ENCODE results near the gene STK17A. TPM values are rescaled to one million over a fixed set of nuclear protein-coding genes. Genes with fewer than 3 reads are reported as not detected.
"Not testable (repeated sequence)": the region's sequence is repeated elsewhere in the genome, so short reads cannot be mapped to it uniquely, and the experiment has no call there.

STK17A gene
- total RNA-seq, 1 donor from 2014 or later = 23.8 TPM

DNA sequence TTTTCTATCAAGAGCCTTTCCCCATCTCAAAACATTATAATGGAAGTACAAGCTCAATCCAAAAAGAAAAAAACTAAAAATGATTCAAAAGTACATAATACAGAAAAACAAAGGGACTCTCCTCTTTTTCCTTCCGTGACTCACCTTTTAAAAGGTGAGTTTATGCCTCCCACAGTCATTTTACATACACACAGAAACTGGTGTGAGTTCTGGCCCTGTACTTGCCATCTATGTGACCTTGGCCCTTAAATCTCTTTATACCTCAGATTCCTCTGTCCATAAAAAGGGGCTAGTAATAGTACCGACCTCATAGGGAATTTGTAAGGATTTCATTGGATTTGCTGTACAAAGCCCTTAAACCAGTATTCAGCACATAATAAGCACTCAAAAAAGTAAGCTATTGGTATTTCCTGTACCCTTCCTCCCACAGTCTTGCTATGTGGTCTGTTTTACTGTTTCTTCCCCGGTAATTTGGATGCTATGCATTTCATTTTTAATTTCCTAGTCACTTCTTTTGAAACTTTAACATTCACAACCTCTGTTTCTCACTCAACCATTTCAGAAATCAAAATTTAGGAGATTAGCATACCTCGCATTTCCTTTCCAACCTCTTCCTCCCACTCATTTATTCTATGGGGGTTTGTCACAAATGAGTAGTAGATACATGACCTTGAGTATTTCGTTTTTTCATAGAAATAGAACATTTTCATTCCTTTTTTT, 39.0 kb downstream of the STK17A start:
- intact Hi-C loops (cut with DNase I) = no loop called here
- ATAC-seq (ENCODE audit: poor library complexity) (no peak), DNase-seq (no peak)

DNA sequence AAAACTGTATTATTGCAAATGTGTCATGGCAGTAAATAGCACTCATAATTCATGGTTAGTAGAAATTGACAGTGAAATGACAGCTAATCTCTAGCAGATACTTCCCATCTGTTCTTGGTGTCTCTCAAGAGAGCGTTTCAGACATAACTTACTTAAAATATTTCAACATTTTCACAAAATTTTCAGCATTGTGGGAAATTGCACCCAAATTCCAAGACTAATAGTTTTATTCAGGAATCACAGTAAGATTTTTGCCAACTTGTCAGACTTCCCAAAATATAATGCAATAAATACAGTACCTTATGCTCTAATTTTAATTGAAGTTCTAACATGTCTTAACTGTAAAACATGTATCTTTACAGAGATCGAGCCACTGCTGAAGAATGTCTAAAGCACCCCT, 41.2 kb downstream of the STK17A start:
- no peak for DNase-seq
- ATAC-seq (ENCODE audit: poor library complexity) = no peak
- intact Hi-C loops (cut with DNase I) = no loop called here

DNA sequence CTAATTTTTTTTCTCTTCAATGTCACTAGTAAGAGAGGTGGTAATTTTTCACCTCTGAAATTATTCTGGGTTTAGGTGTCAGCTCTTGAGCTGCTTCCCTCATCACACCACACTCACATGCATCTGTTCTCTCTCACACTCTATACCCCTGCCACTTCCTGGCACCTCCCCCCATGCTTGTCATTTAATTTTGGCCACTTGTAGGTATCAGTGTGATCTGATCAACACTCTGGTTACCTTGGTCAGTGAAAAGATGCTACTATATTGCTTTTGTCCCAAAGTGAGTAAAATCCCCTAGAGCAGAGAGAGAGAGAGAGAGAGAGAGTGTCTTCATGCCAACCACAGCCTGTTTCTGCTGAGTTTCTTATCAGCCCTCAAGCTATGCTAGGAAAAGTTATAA, 42.5 kb downstream of the STK17A start:
- ATAC-seq (ENCODE audit: poor library complexity) = peak; percentile 47
- no peak for DNase-seq
- intact Hi-C loops (cut with DNase I) = no loop called here

DNA sequence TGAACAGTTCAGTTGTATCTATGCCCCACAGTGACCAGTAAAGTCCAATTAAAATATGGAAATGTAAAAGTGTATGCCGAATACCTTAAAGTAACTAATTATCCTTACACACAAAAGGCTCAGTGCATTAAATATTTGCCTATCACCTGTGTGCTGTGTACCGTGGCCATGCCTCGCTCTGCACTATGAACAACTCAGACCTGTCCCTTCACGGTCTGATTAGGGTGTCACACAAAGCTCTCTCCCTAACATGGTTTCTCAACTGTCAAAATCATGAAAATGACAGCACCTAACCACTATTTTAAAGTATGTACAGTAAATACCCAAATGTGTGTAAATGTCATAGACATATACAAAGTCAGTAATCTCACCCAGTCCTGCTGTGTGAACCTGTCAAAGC, 43.1 kb downstream of the STK17A start:
- no peak for DNase-seq
- intact Hi-C loops (cut with DNase I) = no loop called here
- peak; percentile 51 for ATAC-seq (ENCODE audit: poor library complexity)

DNA sequence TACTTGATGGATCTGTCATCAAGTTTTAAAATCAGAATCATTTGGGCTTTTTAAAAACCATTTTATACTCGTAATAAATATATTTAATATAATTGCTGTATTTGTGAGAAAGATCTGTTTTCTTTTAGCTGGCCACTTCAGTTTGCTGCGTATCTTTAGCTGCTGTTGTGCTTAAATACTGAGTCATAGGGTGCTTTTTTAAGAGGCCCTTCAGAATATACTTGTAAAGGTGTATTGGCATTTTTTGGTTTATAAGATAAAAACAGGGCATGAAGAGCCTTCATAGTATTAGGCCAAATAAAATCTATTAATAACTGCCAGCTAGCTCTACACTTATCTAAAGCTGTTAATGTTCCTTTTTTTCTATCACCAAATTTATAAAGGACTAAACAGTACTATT, 43.8 kb downstream of the STK17A start:
- peak; percentile 24 for ATAC-seq (ENCODE audit: poor library complexity)
- intact Hi-C loops (cut with DNase I) = no loop called here

DNA sequence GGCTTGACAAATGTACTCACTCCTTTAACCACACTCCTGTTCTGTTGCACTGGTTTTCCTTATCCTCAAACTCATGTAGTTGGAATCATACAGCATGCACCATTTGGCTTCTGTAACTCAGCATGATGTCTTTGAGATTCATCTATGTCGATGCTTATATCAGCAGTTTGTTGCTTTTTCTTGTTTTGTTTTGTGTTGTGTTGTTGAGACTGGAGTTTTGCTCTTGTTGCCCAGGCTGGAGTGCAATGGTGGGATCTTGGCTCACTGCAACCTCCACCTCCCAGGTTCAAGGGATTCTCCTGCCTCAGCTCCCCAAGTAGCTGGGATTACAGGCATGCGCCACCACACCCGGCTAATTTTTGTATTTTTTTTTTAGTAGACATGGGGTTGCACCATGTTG, 44.9 kb downstream of the STK17A start:
- ATAC-seq (ENCODE audit: poor library complexity); DNase-seq; intact Hi-C loops (cut with DNase I): not testable (repeated sequence)

More for the DNA sequence above, 43.8 kb downstream of the STK17A start:
- DNase-seq = no peak

DNA sequence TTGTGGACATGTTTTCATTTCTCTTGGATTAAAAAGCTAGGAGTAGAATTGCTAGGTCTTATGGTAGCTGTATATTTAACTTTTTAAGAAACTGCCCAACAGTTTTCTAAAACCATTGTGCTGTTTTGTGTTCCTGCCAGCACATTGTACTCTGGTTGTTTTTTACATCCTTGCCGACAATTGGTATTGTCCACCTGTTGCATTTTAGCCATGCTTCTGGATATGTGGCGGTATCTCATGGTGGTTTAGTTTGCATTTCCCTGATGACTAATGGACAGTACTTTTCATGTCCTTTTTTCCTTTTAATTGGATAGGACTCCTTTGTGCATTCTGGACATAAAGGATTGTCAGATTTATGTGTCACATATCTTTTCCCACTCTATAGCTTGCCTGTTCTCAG, 45.5 kb downstream of the STK17A start:
- DNase-seq (no peak), ATAC-seq (ENCODE audit: poor library complexity) (no peak)
- intact Hi-C loops (cut with DNase I) = no loop called here

DNA sequence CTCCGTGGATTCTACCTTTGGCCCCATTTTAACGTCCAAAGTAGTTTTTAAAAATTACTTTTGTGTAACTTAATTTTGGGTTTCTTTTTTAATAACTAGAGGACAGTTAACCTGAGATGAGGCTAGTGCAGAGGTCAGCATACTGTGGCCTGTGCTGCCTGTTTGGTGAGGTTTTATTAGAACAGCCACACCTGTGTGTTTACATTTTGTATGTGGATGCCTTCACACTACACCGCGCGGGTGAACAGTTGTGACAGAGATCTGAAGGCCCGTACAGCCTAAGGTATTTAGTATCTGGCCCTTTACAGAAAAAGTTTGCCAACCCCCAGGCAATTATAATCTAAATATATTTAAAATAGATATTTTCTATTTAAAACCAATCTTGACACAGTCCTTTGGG, 46.9 kb downstream of the STK17A start:
- intact Hi-C loops (cut with DNase I) = no loop called here
- DNase-seq = no peak
- no peak for ATAC-seq (ENCODE audit: poor library complexity)

DNA sequence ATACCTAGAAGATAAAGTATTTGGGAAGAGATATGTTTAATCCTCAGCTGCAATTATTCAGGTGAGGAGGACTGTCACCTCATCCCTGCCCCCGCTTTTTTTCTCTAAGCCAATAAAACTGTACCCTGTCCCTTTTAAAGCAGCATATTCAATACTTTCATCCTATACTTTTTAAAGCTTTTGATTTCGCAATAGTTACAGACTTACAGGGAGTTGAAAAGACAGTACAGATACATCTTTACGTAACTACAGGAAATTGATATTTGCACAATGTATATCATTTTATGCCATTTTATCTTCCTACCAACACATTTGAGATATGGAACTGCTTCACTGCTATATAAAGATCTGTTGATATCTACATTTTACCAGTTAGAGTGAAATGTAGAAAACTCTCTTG, 47.6 kb downstream of the STK17A start:
- ATAC-seq (ENCODE audit: poor library complexity) (no peak), DNase-seq (no peak)
- intact Hi-C loops (cut with DNase I) = no loop called here

DNA sequence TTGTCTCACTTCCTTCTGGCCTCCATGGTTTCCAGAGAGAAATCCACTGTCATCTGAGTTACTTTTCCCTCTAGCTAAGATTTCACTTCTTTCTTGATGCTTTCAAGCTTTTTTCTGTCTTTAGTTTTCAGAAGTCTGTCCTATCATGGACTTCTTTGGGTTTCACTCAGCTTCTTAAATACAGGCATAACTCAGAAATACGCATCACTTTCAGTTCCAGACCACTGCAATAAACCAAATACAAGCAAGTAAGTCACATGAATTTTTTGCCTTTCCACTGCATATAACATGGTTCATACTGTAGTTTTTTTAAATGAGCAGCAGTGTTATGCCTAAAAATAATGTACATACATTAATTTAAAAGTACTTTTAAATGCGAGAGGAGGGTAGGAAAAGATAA, 48.7 kb downstream of the STK17A start:
- intact Hi-C loops (cut with DNase I) = no loop called here
- no peak for ATAC-seq (ENCODE audit: poor library complexity)

DNA sequence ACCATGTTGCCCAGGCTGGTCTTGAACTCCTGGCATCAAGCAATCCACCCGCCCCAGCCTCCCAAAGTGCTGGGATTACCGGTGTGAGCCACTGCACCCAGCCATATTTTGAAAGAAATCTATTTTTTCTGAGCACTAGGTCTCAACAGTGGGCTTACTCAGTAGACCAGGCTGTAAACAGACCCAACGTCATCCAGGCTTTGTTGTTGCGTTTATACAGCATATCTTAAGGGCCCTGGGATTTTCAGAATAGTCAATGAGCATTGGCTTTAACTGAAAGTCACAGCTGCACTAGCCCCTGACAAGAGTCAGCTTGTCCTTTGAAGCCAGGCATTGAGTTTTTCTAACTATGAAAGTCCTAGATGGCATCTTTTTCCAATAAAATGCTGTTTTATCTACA, 49.8 kb downstream of the STK17A start:
- ATAC-seq (ENCODE audit: poor library complexity) (no peak), DNase-seq (no peak)
- intact Hi-C loops (cut with DNase I) = no loop called here

More for the DNA sequence above, 48.7 kb downstream of the STK17A start:
- DNase-seq = no peak

DNA sequence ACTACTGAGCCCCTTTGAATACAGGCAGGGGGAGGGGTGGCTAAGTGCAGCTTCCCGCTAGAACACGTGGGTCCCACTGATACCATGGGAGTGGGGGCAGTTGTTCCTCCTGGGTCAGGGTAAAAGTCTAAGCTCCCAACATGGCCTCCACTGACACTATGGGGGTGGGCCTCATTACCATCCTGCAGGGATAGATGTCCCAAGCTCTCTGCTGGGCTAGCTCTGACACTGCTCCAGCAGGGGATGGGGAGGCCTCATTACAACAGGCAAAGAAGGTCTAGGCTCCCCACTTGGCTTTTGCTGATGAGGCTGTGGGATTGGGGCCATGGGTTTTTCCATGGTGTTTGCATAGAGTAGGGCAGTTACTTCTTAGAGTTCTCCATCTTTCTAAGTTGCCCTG, 51.5 kb downstream of the STK17A start:
- intact Hi-C loops (cut with DNase I) = no loop called here
- ATAC-seq (ENCODE audit: poor library complexity) = no peak
- DNase-seq = no peak

DNA sequence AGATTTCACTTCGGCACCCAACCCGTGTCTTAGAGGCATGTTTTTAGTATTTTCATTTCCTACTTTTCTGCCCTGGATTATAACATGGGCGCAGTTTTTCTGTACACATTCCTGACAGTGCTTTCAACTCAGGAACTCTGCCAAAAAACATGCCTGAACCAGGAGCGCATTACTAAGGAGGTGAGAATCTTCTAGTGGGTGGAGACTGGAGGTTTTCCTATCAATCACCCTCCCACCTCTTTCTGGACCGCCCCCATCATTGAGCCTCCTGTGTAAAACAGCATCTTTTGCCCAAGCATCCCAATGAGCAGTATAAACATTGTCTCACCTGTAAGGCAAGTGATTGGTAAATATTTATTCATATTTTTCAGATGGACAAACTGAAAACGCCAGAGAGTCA, 53.2 kb downstream of the STK17A start:
- ATAC-seq (ENCODE audit: poor library complexity) (peak; percentile 47), DNase-seq (no peak)
- intact Hi-C loops (cut with DNase I) = no loop called here

DNA sequence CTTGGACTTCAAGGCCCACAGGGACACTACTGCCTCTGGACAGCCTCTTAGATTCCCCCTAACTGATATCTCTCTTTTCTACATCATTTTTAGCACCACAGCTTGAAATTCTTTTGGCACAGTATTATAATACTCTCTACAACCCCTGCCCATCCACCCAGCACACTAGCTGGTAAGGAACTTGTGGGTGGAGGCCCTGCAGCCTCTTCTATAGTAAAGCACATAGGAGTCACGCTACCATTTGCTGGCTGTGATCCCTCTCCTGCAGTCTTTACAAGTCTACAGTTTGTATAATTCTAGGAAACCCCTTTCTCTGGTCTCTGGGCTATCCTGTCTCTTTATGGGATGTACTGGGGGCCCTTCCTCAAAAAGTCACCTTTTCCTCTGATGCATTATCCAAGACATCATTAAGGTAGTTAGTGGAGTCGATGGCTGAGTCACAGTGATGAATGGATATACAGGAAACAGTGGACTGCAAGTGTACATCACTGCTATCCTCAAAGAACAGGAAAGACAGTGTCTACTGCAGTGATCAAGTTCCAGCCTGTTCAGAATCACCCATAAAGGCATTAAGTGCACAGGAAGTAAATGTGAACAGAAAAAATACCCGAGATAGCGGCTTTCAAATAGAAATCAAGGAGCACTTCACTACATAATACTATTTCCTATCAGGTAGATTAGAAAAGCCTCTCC, 54.4 kb downstream of the STK17A start:
- ATAC-seq (ENCODE audit: poor library complexity) (no peak), DNase-seq (no peak)
- intact Hi-C loops (cut with DNase I) = no loop called here

DNA sequence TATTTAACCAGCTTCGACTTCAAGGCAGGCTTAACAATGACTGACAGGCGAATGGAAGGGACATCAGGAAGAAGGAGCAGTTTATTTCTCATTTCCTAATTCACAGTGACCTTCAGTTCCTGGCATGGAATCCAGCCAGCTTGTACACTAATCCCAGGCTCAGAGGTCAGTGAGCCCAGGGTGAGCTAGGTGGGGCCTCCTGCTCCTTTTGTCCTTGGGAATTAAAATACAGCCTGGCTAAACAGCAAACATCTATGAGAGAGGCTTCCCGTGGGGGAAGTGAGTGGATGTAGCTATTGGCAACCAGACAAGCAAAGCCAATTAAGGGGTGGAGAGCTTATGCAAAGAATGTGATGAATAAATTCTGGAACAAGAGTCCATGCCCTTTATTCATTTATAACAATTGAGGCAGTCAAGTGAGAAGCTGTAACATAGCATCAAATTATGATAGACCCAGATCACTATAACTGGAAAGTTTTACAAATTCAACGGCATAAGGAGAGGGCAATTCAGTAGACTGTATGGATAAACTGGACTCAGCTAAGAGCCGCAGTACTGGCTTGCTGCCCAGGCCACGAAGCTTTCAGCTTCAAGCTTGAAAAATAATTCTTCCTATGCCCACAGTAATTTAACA, 57.1 kb downstream of the STK17A start:
- ATAC-seq (ENCODE audit: poor library complexity) (peak; percentile 67), DNase-seq (peak; percentile 66)
- intact Hi-C loops (cut with DNase I) = loop anchor here (10.0 kb wide), 1 partner anchor 55 kb away; no protein-coding TSS in a partner anchor

DNA sequence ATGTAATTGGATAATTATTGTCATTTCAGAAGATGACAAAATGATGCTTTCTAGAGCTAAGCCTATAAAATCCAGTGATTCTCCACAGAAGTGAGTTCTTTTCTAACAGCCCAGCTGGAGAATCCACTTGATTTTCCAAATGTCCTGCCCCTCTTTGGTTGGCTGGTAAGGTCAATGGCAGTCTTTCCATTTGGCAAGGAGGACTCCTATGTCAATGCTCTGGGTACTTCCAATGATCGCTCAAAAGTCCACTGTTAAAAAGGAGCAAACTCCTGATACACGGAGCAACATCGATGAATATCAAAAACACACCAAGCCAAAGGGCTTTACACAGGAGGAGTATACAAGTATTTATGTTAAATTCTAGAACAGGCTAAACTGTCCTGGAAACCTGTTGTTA, 57.8 kb downstream of the STK17A start:
- no peak for DNase-seq
- intact Hi-C loops (cut with DNase I) = loop anchor here (10.0 kb wide), 1 partner anchor 54 kb away; no protein-coding TSS in a partner anchor
- no peak for ATAC-seq (ENCODE audit: poor library complexity)

DNA sequence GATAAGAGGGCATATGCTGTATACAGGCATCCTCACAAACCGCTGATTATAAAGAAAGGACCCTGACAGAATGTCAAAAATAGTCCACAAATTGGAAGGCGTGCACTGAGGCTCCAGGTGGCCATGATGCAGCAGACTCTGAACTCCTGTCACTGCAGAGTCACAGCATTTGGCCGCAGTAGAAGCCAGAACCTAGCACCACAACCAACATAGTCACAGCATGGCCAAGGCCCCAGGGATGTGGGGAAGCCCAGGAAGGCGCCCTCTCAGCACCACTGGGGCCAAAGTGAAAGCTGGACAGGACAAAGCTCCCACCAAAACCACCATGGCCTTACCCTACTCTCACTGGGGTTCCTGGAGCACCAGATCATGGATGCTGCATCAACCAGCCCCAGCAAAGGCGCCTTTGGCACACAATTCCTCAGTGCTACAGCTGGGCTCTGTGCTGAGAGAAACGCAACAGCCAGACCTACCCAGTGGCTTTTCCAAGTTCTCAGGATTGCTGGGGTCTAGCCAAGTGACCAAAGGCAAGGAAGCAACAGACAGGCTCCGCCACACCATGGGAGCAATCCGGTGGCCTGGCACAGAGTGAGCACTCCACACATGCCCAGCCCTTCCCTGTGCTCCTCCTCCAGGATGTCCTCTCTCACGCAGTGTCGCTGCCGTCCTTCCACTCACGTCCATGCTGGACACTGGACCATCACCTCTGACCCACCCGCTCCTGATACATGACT, 60.2 kb downstream of the STK17A start:
- ATAC-seq (ENCODE audit: poor library complexity) (no peak), DNase-seq (no peak)
- intact Hi-C loops (cut with DNase I) = loop anchor here (10.0 kb wide), 1 partner anchor 52 kb away; no protein-coding TSS in a partner anchor

DNA sequence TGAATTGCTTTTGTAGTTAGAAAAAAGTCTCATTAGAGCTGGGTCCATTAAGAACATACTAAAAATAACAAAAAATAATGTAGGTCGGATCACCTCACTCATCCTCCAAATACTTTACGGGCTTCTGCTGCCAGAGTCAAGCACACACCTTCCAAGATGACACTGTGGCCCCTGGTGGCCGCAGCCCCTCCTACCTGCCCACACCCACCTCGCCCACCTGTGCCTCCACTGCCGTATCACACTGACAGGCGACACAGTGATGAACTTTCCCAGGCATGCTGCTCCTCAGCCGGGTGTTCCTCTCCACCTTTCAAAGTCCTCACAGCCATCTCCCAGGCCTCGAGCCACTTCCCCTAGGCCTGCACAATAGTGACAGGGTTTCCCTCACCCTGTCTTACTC, 60.9 kb downstream of the STK17A start:
- ATAC-seq (ENCODE audit: poor library complexity) (no peak), DNase-seq (no peak)
- intact Hi-C loops (cut with DNase I) = loop anchor here (10.0 kb wide), 1 partner anchor 51 kb away; no protein-coding TSS in a partner anchor

DNA sequence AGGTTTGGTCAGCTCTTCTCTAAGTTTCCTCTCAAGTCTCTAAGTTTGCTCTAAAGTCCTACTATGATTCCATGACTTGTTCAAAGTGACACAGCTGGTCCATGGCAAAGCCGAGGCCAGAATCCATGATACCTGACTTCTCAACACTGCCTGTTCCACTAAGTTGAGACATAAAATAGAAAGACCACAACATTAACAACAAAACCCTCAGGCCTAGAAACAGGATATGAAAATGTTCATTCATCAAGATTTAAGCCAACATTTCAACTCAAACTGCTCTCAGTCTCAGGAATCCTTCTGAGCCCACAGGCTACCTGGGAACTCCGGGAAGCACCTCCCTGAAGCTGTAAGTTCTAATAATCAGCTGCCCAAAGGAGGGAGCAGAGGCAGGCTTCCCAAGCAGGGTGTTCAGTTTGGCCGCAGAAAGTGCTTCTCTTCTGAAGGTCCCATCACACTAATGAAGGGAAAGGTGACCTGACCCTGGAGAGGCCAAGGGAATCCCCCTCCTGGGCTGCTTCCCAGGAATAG, 62.9 kb downstream of the STK17A start:
- intact Hi-C loops (cut with DNase I) = loop anchor here (10.0 kb wide), 1 partner anchor 49 kb away; no protein-coding TSS in a partner anchor

More for the DNA sequence above, 62.9 kb downstream of the STK17A start:
- DNase-seq (no peak), ATAC-seq (ENCODE audit: poor library complexity) (no peak)

Measured in Right ventricle myocardium superior (tissue), 1 donor.